GM10248 (cell line): ENCODE results near the gene RAC3.

Experiments used
- CTCF ChIA-PET: fragments of 300-600 bp; sonication (Branson Sonifier 250); formaldehyde crosslinking; extraction: SDS; loops from one replicate; lab custom pipeline; 2021; ENCODE audit warnings: antibody characterized with exemption; lab: Yijun Ruan, JAX
- POLR2A ChIA-PET: fragments of 350-650 bp; sonication (Branson Sonifier 250); formaldehyde crosslinking; extraction: SDS; loops from one replicate; lab custom pipeline; 2020; ENCODE audit warnings: antibody characterized with exemption; lab: Yijun Ruan, JAX
- DNase-seq: peaks from one replicate; pipeline ENCODE4 v3.0.0; 2012; ENCODE audit errors: extremely low spot score
- CTCF ChIP-seq: IDR thresholded peaks from 2 replicates; pipeline ENCODE4 v1.5.1; 2012; ENCODE audit warnings: mild to moderate bottlenecking, low read depth; ENCODE audit errors: extremely low read depth, missing control alignments, control extremely low read depth

The RAC3 gene

GRCh38 chr17:82007495-82008257 is 23.8 kb upstream of the RAC3 start:
- no peak for TF ChIP-seq CTCF
- ChIA-PET POLR2A (no interaction called here), CTCF (interaction anchor here (0.9 kb wide), 1 partner anchor 13 kb away, joined by 3 read pairs; no protein-coding TSS in a partner anchor)
- no peak for DNase-seq

- ChIA-PET POLR2A (no interaction called here), CTCF (interaction anchor here (1.5 to 2.6 kb wide), 2 partner anchors 12 to 22 kb away, joined by 6 to 14 read pairs; no protein-coding TSS in a partner anchor)
Observed at GRCh38 chr17:82008258-82008940, 23.1 kb upstream of the RAC3 start.

GRCh38 chr17:82008941-82009405 is 22.5 kb upstream of the RAC3 start:
- CTCF ChIA-PET, result interaction anchor here (1.5 to 2.6 kb wide), 2 partner anchors 11 to 21 kb away, joined by 6 to 14 read pairs; no protein-coding TSS in a partner anchor
- DNase-seq, result no peak
- POLR2A ChIA-PET, result no interaction called here
- TF ChIP-seq CTCF, result no peak

More at GRCh38 chr17:82008258-82008940, 23.1 kb upstream of the RAC3 start:
- no peak for TF ChIP-seq CTCF
- DNase-seq, result no peak

- DNase-seq, result no peak
- ChIA-PET CTCF (interaction anchor here (1.5 to 2.6 kb wide), 2 partner anchors 11 to 21 kb away, joined by 6 to 14 read pairs; no protein-coding TSS in a partner anchor), POLR2A (no interaction called here)
- TF ChIP-seq CTCF, result no peak
Observed at GRCh38 chr17:82009413-82009812, 22.1 kb upstream of the RAC3 start.

- CTCF ChIA-PET, result interaction anchor here (2.6 kb wide), 1 partner anchor 10 kb away, joined by 14 read pairs; no protein-coding TSS in a partner anchor
- POLR2A ChIA-PET, result no interaction called here
- DNase-seq, result no peak
Observed at GRCh38 chr17:82010575-82011525, 20.6 kb upstream of the RAC3 start.

More at GRCh38 chr17:82010575-82011525, 20.6 kb upstream of the RAC3 start:
- no peak for TF ChIP-seq CTCF
